ENCODE data around the gene C2orf49.

DNA sequence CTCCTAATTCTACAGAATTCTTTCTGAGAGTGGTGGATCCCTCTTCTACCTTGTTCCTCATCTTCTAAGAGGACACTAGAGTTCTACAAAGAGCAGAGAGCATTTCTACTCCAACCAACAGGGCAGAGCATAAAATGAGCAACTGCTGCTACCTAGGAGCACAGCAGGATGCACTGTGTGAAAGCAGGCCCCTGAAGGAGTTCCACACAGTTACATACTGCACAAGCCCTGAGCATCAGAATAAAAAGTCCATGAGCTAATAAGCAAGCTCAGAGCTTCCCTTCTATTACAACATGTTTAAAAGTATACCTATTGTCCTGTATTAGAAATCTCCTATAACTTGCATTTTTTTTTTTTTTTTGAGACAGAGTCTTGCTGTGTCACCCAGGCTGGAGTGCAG is 53.1 kb downstream of the C2orf49 start:
- TF ChIP-seq CTCF (conservative IDR thresholded peaks at IDR 0.05; ENCODE audit: low read depth, low read length): no peak
- no peak for TF ChIP-seq EZH2 (IDR thresholded peaks at IDR 0.05; ENCODE audit: borderline replicate concordance, low read depth, low read length, poor library complexity, severe bottlenecking)
